Epithelial cell of proximal tubule (primary cell): ENCODE measurements around the gene TMEM63A. TPM values are rescaled to one million over a fixed set of nuclear protein-coding genes. Genes with fewer than 3 reads are reported as not detected.
"Not testable (repeated sequence)": the region's sequence is repeated elsewhere in the genome, so short reads cannot be mapped to it uniquely, and the experiment has no call there.

Experiments
- DNase-seq: peaks from one replicate; pipeline ENCODE4 v3.0.0-alpha.2; 2011; ENCODE audit warnings: low read depth
- H3K4me3 ChIP-seq: 2 replicates; pipeline ENCODE4 v1.5.1; 2011; ENCODE audit warnings: low read depth, mild to moderate bottlenecking, low read length
- total RNA-seq: library from RNA; depleted of rRNA; stranded (reverse); fragments of >200 nt; gene quantifications from 2 replicates; pipeline ENCODE4 v1.2.3, GENCODE V29; 2015
- TF ChIP-seq, protein P1 (sequence below): conservative IDR thresholded peaks from 2 replicates; pipeline ENCODE4 v1.5.1; 2012; ENCODE audit warnings: low read depth, mild to moderate bottlenecking, low read length

Gene TMEM63A
- total RNA-seq, 1 donor from 2014 or later, result 19.5 TPM

DNA sequence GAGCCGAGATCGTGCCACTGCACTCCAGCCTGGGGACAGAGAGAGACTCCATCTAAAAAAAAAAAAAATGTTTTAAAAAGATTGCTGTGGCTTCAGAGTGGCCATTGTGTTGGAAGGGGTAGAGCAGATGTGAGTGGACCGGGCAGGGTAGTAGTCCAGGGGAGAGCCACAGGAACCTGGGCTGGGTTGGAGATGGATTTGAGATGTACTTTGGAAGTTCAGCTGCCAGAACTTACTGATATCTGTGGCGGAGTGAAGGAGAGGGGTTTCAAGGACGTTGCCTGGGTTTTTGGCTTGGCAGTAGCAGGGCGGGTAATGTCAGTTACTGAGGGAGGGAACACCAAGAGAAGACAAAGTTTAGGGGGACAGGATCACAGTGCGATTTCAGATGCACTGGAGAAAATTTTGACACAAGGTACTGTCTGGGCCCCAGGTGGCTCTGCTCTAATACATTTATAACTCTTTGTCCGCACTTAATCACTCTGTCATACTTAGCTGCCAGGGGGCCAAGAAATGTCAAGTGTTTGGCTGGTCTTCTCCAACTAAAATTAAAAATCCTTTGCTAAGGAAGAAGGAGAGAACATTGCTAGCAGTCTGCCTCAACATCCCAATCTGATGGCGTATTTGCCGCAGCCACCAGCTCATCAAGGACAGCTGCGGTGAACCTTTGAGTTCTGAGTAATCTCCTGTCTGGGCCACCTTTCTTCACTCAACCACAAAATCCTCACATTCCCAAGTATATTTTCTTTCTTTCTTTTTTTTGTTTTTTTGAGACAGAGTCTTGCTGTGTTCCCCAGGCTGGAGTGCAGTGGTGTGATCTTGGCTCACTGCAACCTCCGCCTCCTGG is 62.6 kb downstream of the TMEM63A start:
- no peak overlapping the region for H3K4me3 ChIP-seq
- TF ChIP-seq, protein P1, sequence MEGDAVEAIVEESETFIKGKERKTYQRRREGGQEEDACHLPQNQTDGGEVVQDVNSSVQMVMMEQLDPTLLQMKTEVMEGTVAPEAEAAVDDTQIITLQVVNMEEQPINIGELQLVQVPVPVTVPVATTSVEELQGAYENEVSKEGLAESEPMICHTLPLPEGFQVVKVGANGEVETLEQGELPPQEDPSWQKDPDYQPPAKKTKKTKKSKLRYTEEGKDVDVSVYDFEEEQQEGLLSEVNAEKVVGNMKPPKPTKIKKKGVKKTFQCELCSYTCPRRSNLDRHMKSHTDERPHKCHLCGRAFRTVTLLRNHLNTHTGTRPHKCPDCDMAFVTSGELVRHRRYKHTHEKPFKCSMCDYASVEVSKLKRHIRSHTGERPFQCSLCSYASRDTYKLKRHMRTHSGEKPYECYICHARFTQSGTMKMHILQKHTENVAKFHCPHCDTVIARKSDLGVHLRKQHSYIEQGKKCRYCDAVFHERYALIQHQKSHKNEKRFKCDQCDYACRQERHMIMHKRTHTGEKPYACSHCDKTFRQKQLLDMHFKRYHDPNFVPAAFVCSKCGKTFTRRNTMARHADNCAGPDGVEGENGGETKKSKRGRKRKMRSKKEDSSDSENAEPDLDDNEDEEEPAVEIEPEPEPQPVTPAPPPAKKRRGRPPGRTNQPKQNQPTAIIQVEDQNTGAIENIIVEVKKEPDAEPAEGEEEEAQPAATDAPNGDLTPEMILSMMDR, result no peak
- DNase-seq, result no peak

DNA sequence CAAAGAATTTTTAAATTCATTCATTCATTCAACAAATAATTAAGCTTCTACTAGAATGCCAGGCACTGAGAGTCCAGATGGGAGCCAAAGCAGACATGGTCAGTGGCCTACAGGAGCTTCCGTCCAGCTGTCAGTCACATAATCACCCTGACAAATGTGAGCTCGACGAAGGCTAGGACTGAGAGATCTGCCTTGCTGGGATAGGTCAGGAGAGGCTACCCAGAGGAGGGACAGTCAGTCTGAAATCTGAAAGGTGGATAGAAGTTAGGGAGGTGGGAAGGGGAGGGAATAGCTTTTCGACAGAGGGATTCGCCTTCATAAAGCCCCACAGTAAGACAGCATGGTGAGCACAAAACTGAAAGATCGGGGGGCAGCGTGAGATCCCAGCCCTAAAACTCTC is 64.0 kb downstream of the TMEM63A start:
- TF ChIP-seq, protein P1, result no peak
- no peak overlapping the region for H3K4me3 ChIP-seq
- DNase-seq, result no peak

DNA sequence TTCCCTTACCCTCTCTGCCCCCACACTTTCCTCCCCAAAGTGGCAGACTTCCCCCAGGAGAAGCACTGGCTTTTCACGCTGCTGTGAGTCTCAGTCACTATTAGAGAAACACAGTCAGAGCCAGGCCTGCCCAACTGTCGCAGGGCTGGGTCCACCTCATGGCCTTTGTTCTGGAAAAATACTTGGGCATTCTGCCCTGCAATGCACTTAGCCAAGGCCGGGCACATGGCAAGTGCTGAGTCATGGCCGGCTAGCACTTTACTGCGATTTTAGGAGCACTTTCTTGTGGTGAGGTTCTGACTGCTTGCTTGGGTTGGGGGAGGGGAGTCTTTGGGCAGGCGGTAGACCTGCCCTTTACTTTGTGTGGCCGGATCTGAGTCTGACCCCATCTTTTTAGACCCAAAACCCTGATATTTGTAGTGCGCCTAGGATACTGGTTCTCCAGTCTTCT is 64.5 kb downstream of the TMEM63A start:
- peak; percentile 84 for DNase-seq
- TF ChIP-seq, protein P1, result no peak
- H3K4me3 ChIP-seq, result no peak overlapping the region

DNA sequence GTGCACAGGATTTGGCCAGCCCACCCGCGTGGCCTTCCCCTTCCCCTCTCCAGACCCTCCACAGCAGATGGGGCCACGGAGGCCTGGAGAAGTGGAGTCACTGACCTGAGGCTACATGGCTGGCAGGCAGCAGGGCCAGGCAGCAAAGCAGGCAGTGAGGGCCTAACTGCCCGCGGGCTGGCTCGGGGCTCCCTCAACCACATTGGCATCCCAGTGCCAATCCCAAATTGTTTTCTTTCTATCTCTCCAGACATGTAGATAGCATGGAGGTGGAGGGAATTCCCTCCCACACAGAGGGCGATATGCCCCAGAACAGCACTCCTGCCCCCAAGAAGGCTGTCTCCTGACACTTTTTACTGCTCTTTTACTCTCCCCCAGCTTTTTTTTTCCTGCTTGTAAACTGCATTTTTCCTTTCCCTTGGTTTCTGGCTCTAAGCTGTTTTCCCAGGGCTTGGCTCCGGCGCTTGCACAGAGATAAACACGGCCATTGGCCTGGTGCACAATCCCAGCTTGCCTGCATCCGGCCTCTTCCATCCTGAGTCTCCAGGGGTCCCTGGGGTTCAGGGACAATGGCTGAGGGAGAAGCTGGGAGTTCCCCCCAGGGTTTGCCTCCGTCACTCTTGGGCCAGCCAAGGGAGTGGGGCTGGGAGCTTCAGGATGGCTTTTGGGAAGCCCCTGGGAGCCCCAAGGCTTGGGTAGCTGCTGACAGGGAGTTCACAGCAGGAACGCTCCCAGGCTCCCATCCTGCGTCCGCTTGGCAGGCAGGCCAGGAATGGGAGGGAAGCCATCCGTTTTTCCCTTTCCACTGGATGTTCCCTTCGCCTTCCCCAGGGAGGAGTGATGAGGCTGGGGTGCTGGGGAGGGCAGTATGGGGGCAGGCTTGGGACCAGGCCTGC is 65.3 kb downstream of the TMEM63A start:
- TF ChIP-seq, protein P1, result no peak
- H3K4me3 ChIP-seq, result no peak overlapping the region
- no peak for DNase-seq

DNA sequence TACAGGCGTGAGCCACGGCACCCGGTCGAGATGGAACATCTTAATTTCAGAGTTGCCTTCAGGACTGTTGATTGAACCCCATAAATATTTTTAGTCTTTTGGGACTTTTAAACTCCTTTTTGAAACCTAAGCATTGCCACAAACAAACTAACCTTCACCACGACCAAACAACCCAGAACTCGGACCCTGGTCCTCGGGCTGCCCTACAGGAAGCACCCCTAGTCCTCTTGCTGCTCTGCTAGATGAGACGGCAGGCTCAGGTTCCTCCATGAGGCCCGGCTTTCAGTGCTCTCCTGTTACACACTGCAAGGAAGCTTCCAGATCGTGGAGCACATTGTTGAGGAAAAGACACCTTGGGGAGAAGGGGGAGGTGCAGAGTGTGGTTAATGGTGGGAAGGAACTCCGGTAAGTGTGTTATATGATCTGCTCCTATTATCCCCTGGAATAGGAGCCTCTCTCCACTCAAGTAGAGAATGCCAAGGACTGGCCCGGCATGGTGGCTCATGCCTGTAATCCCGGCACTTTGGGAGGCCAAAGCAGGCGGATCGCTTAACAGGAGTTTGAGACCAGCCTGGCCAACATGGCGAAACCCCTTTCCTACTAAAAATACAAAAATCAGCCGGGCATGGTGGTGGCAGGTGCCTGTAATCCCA is 66.5 kb downstream of the TMEM63A start:
- DNase-seq, result no peak
- H3K4me3 ChIP-seq, result no peak overlapping the region
- TF ChIP-seq, protein P1, result no peak

DNA sequence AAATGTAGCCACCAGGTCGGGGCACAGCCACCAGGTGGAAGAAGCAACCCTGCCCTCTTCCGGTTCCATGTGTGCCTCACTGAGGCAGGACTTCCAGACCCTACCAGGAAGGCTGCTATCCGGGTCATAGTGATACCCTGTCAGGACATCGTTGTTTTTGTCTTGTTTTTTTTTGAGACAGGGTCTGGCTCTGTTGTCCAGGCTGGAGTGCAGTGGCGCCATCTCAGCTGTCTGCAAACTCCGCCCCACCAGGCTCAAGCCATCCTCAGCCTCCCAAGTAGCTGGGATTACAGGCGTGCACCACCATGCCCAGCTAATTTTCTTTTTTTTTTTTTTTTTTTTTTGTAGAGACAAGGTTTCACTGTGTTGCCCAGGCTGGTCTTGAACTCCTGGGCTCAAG is 67.1 kb downstream of the TMEM63A start:
- not testable (repeated sequence) for H3K4me3 ChIP-seq, DNase-seq

DNA sequence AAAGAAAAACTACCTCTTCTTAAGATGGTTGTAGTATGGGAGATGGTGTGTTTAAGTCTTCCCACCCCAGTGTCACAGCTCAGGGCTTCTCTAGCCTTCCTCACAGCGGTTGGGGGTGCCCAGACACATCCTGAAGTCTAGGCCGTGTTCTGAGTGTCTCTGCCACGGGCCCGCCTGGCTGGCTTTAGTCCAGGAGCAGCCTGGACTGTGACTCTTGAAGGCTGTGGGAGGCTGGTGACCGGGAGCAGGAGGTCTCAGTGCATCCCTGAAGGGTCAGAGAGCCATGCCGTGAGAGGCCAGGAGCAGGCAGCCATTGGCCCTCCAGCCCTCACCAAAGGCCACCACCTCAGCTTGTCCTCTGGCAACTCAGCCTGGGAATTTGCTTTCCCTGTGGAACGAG is 67.8 kb downstream of the TMEM63A start:
- no peak overlapping the region for H3K4me3 ChIP-seq
- TF ChIP-seq, protein P1, result no peak
- no peak for DNase-seq
